ENCODE data around the gene LIMA1.

- TF ChIP-seq CTCF (IDR thresholded peaks at IDR 0.05) (no peak), POLR2A (IDR thresholded peaks at IDR 0.05) (no peak)
These were observed 69.9 kb downstream of the LIMA1 start for GRCh38 chr12:50213439-50213838.

Data from lower leg skin (tissue), 3 donors.